SK-N-SH (cell line): ENCODE measurements around the gene SETBP1. TPM values are rescaled to one million over a fixed set of nuclear protein-coding genes. Genes with fewer than 3 reads are reported as not detected.

Experiments used
- CTCF ChIA-PET: fragments of 300-600, 350-600 bp; formaldehyde crosslinking; extraction: SDS; loops from one replicate; lab custom pipeline; 2021; lab: Yijun Ruan, JAX
- POLR2A ChIA-PET: fragments of 350-600 bp; sonication (Branson Sonifier 250); formaldehyde crosslinking; extraction: SDS; loops from one replicate; lab custom pipeline; 2020; ENCODE audit warnings: antibody characterized with exemption, inconsistent platforms; lab: Yijun Ruan, JAX
- DNase-seq: peaks from one replicate; pipeline ENCODE4 v3.0.0; 2012
- H2AFZ ChIP-seq: fragments of 200-600 bp; sonication (generic); 2 replicates; pipeline ENCODE4 v1.8.1; 2016; ENCODE audit warnings: antibody characterized with exemption, mild to moderate bottlenecking, low read depth
- H3F3A ChIP-seq: fragments of 200-600 bp; sonication (generic); replicated peaks from 2 replicates; pipeline ENCODE3; 2016; ENCODE audit warnings: antibody characterized with exemption, mild to moderate bottlenecking; ENCODE audit not compliant: insufficient read depth
- H3K27ac ChIP-seq, 2 experiments: fragments of 200-500 bp in 1 of 2; fragments of 200-600 bp in 1 of 2; sonication (Bioruptor generic) in 1 of 2; sonication (generic), shearing (Covaris generic) in 1 of 2; 2 replicates each; pipeline versions ENCODE4 v1.5.1 to v1.6.1; 2014 to 2016; ENCODE audit warnings: low read depth in 2 of 2, inconsistent platforms in 1 of 2, low read length in 1 of 2, mild to moderate bottlenecking in 1 of 2, mixed read lengths in 1 of 2
- H3K27me3 ChIP-seq: fragments of 200-600 bp; sonication (generic), shearing (Covaris generic); 2 replicates; pipeline ENCODE4 v1.6.1; 2016; ENCODE audit warnings: mixed run types; ENCODE audit not compliant: insufficient read depth
- H3K36me3 ChIP-seq, 2 experiments: fragments of 200-500 bp in 1 of 2; fragments of 200-600 bp in 1 of 2; sonication (Bioruptor generic) in 1 of 2; sonication (generic) in 1 of 2; replicated peaks in 1 of 2; 2 replicates each; pipeline versions ENCODE3 to v1.5.1; 2014 to 2016; ENCODE audit warnings: low read length in 1 of 2, mild to moderate bottlenecking in 1 of 2; ENCODE audit not compliant: insufficient read depth in 2 of 2, control insufficient read depth in 1 of 2
- H3K4me1 ChIP-seq, 2 experiments: fragments of 200-500 bp in 1 of 2; fragments of 200-600 bp in 1 of 2; sonication (Bioruptor generic) in 1 of 2; sonication (generic), shearing (Covaris generic) in 1 of 2; 2 replicates each; pipeline versions ENCODE4 v1.5.1 to v1.6.1; 2014 to 2016; ENCODE audit warnings: low read depth in 1 of 2, low read length in 1 of 2, mixed run types in 1 of 2; ENCODE audit not compliant: insufficient read depth in 2 of 2, control insufficient read depth in 1 of 2
- H3K4me2 ChIP-seq: fragments of 200-600 bp; sonication (generic), shearing (Covaris generic); 2 replicates; pipeline ENCODE4 v1.6.1; 2017; ENCODE audit warnings: mixed run types
- H3K4me3 ChIP-seq, 2 experiments: fragments of 200-500 bp in 1 of 2; fragments of 200-600 bp in 1 of 2; sonication (Bioruptor generic) in 1 of 2; sonication (generic), shearing (Covaris generic) in 1 of 2; 2 replicates each; pipeline versions ENCODE4 v1.5.1 to v1.8.1; 2014 to 2016; ENCODE audit warnings: low read depth in 2 of 2, inconsistent platforms in 1 of 2, low read length in 1 of 2, mild to moderate bottlenecking in 1 of 2, mixed read lengths in 1 of 2, moderate library complexity in 1 of 2
- H3K79me2 ChIP-seq: fragments of 200-600 bp; sonication (generic); 2 replicates; pipeline ENCODE4 v1.8.1; 2017; ENCODE audit warnings: mild to moderate bottlenecking; ENCODE audit not compliant: insufficient read depth
- H3K9ac ChIP-seq: fragments of 200-600 bp; sonication (generic); 2 replicates; pipeline ENCODE4 v1.6.1; 2017; ENCODE audit warnings: mixed run types
- H3K9me2 ChIP-seq: fragments of 200-600 bp; sonication (generic); 2 replicates; pipeline ENCODE4 v1.6.1; 2017; ENCODE audit warnings: mixed run types
- H3K9me3 ChIP-seq: fragments of 200-600 bp; sonication (generic); 2 replicates; pipeline ENCODE4 v1.6.1; 2017; ENCODE audit warnings: mixed run types, mild to moderate bottlenecking, moderate library complexity
- H4K20me1 ChIP-seq: fragments of 200-600 bp; sonication (generic); 2 replicates; pipeline ENCODE4 v1.6.1; 2017; ENCODE audit warnings: mild to moderate bottlenecking, mixed run types; ENCODE audit not compliant: insufficient read depth
- EZH2phosphoT487 ChIP-seq: fragments of 200-600 bp; sonication (generic); IDR thresholded peaks from 2 replicates; pipeline ENCODE4 v1.6.1; 2017; ENCODE audit warnings: low read depth, mixed run types, mild to moderate bottlenecking, antibody characterized with exemption, moderate library complexity, borderline replicate concordance
- FOXJ3 ChIP-seq: sonication (generic); formaldehyde crosslinking; IDR thresholded peaks from 2 replicates; pipeline ENCODE4 v1.5.1; 2020; ENCODE audit warnings: mild to moderate bottlenecking, missing genetic modification reagents
- GABPA ChIP-seq: IDR thresholded peaks from 2 replicates; pipeline ENCODE4 v1.4.0; 2012; ENCODE audit warnings: low read depth, mild to moderate bottlenecking
- MXI1 ChIP-seq: IDR thresholded peaks from 2 replicates; pipeline ENCODE4 v1.6.1; 2012; ENCODE audit warnings: mild to moderate bottlenecking, low read depth, low read length, improper control_type of control experiment
- NRF1 ChIP-seq: IDR thresholded peaks from 2 replicates; pipeline ENCODE4 v1.6.1; 2012; ENCODE audit warnings: low read depth, mild to moderate bottlenecking, low read length
- RAD21 ChIP-seq: IDR thresholded peaks from 2 replicates; pipeline ENCODE4 v1.6.1; 2012; ENCODE audit warnings: mild to moderate bottlenecking, low read length
- RFX5 ChIP-seq: IDR thresholded peaks from 2 replicates; pipeline ENCODE4 v1.6.1; 2012; ENCODE audit warnings: mild to moderate bottlenecking, improper control_type of control experiment, low read length
- RXRA ChIP-seq: IDR thresholded peaks from 2 replicates; pipeline ENCODE4 v1.4.0; 2012; ENCODE audit warnings: low read depth, mild to moderate bottlenecking, borderline replicate concordance
- SIN3A ChIP-seq: IDR thresholded peaks from 2 replicates; pipeline ENCODE4 v1.6.1; 2012; ENCODE audit warnings: low read depth, mild to moderate bottlenecking, low read length, moderate library complexity, borderline replicate concordance
- SMC3 ChIP-seq: IDR thresholded peaks from 2 replicates; pipeline ENCODE4 v1.6.1; 2012; ENCODE audit warnings: low read depth, low read length, improper control_type of control experiment
- TAF1 ChIP-seq: IDR thresholded peaks from 2 replicates; pipeline ENCODE4 v1.6.1; 2012; ENCODE audit warnings: low read depth, mild to moderate bottlenecking, low read length, moderate library complexity, borderline replicate concordance
- TEAD4 ChIP-seq: IDR thresholded peaks from 2 replicates; pipeline ENCODE4 v1.4.0; 2012; ENCODE audit warnings: mild to moderate bottlenecking, borderline replicate concordance; ENCODE audit not compliant: insufficient read depth
- WGBS: methylation state at CpG from one replicate; pipeline ENCODE4 v1.1.6; 2017; ENCODE audit warnings: low lambda C conversion rate; 5-methylcytosine and 5-hydroxymethylcytosine counted together
- polyA plus RNA-seq, 3 experiments: library from polyadenylated mRNA; depleted of rRNA; stranded (reverse); fragments of >200 nt; gene quantifications; 2 replicates each; pipeline ENCODE4 v1.2.3, GENCODE V29; 2012
- TF ChIP-seq, protein P1 (sequence below): IDR thresholded peaks from 2 replicates; pipeline ENCODE4 v1.4.0; 2012; ENCODE audit warnings: low read depth, borderline replicate concordance
- TF ChIP-seq, protein P2 (sequence below): IDR thresholded peaks from 2 replicates; pipeline ENCODE4; 2012

SETBP1 gene
- polyA plus RNA-seq, 1 of the 3 experiments (the other 2 are of a cell fraction): 3.0 TPM

DNA sequence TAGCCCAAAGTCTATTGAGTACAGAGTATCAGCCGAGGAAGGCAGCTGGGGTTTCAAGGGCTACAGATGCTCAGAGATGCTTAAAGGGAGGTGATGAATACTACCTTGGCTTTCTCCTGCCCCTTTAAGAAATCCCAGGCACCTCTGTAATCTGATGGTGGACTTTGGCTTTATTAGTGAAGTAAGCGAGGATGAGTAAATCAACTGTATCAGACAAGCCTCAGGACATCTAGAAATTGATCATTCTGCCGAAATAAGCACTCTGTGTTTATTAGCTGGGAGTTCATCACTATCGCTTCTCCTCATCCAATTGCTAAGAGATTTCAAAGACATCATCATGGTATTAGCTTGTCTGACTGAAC is 344.4 kb downstream of the SETBP1 start:
- Histone ChIP-seq H3K79me2 (no peaks in the 10 kb centered on the region), H3K4me2 (no peak overlapping the region), H3K9me3 (no peaks in the 10 kb centered on the region), H3K36me3 (no peaks in the 10 kb centered on the region), H3K4me3 (no peak overlapping the region), H3K4me1 (no peaks in the 10 kb centered on the region), H3K9me2 (no peaks in the 10 kb centered on the region), H3F3A (no peaks in the 10 kb centered on the region), H2AFZ (no peak overlapping the region), H3K27ac (no peak overlapping the region), H3K9ac (no peak overlapping the region), H3K27me3 (no peaks in the 10 kb centered on the region), H4K20me1 (no peaks in the 10 kb centered on the region)
- WGBS: 88% methylated on average over 4 of the region's 4 CpGs
- CTCF ChIA-PET: interaction anchor here (0.8 to 1.4 kb wide), 2 partner anchors 73 to 338 kb away, joined by 3 to 4 read pairs; no protein-coding TSS in a partner anchor
- DNase-seq: no peak
- POLR2A ChIA-PET: no interaction called here
- TF ChIP-seq, protein P1, sequence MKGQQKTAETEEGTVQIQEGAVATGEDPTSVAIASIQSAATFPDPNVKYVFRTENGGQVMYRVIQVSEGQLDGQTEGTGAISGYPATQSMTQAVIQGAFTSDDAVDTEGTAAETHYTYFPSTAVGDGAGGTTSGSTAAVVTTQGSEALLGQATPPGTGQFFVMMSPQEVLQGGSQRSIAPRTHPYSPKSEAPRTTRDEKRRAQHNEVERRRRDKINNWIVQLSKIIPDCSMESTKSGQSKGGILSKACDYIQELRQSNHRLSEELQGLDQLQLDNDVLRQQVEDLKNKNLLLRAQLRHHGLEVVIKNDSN: no peak
- TF ChIP-seq SIN3A (no peak), FOXJ3 (CRISPR knock-in tag) (no peak), EZH2phosphoT487 (no peak), RXRA (no peak), TEAD4 (no peak)

DNA sequence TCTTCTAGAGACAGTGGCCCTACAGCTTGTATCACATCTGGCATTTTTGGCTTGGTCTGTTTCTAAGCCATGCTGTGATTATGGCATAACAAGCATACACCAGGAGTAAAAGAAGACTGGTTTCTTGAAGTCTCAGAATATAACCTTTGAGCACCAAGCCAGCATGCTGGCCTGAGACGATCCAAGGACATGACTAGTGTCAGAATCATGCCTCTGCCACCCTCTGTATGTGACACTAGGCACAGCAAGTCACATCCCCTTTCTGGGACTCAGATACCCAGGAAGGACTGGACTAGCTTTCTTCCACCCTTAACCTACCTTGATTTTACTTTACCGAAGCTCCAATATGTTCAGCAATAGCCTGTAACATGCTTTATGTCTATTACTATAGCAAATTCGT is 345.5 kb downstream of the SETBP1 start:
- Histone ChIP-seq H3K9me2 (no peaks in the 10 kb centered on the region), H3K4me3 (no peak overlapping the region), H4K20me1 (no peaks in the 10 kb centered on the region), H3K9me3 (no peaks in the 10 kb centered on the region), H3K36me3 (no peaks in the 10 kb centered on the region), H3F3A (no peaks in the 10 kb centered on the region), H3K79me2 (peaks cover 2% of the 10 kb centered on the region; the same call in 1 of the 2 replicates), H2AFZ (no peak overlapping the region), H3K4me2 (no peak overlapping the region), H3K27ac (no peak overlapping the region), H3K9ac (no peak overlapping the region), H3K27me3 (no peaks in the 10 kb centered on the region), H3K4me1 (no peaks in the 10 kb centered on the region)
- CTCF ChIA-PET: no interaction called here
- 88% methylated on average over 3 of the region's 3 CpGs for WGBS
- DNase-seq: no peak
- no peak for TF ChIP-seq RFX5
- TF ChIP-seq FOXJ3 (CRISPR knock-in tag): no peak
- no peak for TF ChIP-seq SMC3
- no peak for TF ChIP-seq TAF1
- TF ChIP-seq TEAD4: no peak
- TF ChIP-seq GABPA: no peak
- TF ChIP-seq RAD21: peak; percentile 23; the same call in 1 of the 2 replicates
- POLR2A ChIA-PET: no interaction called here

DNA sequence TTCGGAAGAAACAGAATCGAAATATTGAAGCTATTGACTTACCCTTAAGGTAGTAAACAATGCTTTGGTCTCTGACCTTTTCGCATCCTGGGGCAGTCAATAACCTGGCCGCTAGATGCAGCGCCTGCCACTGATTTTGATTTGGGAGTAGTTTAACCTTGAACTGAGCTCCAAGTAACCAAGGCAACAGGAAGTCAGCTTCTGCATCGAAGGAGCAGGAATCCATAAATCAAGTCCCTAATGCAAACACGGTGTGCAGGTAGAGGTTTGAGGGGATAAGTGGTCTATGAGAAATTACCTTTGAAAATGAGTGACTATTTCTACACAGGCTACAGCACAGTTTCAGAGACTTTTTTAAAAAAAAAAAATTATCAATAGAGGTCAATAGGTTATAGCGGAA is 353.5 kb downstream of the SETBP1 start:
- POLR2A ChIA-PET: no interaction called here
- no peaks in the 10 kb centered on the region for H3K9me2 ChIP-seq
- H3K4me2 ChIP-seq: no peak overlapping the region
- H3F3A ChIP-seq: no peaks in the 10 kb centered on the region
- no peak overlapping the region for H3K27ac ChIP-seq
- TF ChIP-seq MXI1: no peak
- no peak for TF ChIP-seq NRF1
- no peak for TF ChIP-seq SMC3
- TF ChIP-seq, protein P2, sequence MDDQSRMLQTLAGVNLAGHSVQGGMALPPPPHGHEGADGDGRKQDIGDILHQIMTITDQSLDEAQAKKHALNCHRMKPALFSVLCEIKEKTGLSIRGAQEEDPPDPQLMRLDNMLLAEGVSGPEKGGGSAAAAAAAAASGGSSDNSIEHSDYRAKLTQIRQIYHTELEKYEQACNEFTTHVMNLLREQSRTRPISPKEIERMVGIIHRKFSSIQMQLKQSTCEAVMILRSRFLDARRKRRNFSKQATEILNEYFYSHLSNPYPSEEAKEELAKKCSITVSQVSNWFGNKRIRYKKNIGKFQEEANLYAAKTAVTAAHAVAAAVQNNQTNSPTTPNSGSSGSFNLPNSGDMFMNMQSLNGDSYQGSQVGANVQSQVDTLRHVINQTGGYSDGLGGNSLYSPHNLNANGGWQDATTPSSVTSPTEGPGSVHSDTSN: no peak
- TF ChIP-seq RXRA: no peak
- TF ChIP-seq, all 33 proteins: peak for 0
- WGBS: 91% methylated on average over 8 of the region's 8 CpGs
- Histone ChIP-seq H4K20me1 (no peaks in the 10 kb centered on the region), H3K4me3 (no peak overlapping the region), H3K9ac (no peak overlapping the region), H2AFZ (no peak overlapping the region), H3K36me3 (no peaks in the 10 kb centered on the region), H3K27me3 (no peaks in the 10 kb centered on the region), H3K9me3 (no peaks in the 10 kb centered on the region), H3K4me1 (peaks cover 0 to 2% of the 10 kb centered on the region in 2 experiments; a peak in 1 of 4 replicates), H3K79me2 (peaks cover 3% of the 10 kb centered on the region; the same call in 1 of the 2 replicates)
- CTCF ChIA-PET: interaction anchor here (1.0 to 1.2 kb wide), 2 partner anchors 38 to 1413 kb away, joined by 3 read pairs; no protein-coding TSS in a partner anchor
- no peak for DNase-seq
